Epithelial cell of prostate (primary cell): ENCODE data around the gene C12orf42.
A peak's percentile ranks its signal among the peaks of the same experiment; 100 is the strongest.

Experiments used
- DNase-seq: peaks from one replicate; pipeline ENCODE4 v3.0.0-alpha.2; 2011; ENCODE audit warnings: low read depth, low spot score
- H3K27ac ChIP-seq: fragments of 450-650 bp; 2 replicates; pipeline ENCODE4 v1.5.1; 2017; ENCODE audit warnings: mild to moderate bottlenecking

Gene C12orf42

DNA sequence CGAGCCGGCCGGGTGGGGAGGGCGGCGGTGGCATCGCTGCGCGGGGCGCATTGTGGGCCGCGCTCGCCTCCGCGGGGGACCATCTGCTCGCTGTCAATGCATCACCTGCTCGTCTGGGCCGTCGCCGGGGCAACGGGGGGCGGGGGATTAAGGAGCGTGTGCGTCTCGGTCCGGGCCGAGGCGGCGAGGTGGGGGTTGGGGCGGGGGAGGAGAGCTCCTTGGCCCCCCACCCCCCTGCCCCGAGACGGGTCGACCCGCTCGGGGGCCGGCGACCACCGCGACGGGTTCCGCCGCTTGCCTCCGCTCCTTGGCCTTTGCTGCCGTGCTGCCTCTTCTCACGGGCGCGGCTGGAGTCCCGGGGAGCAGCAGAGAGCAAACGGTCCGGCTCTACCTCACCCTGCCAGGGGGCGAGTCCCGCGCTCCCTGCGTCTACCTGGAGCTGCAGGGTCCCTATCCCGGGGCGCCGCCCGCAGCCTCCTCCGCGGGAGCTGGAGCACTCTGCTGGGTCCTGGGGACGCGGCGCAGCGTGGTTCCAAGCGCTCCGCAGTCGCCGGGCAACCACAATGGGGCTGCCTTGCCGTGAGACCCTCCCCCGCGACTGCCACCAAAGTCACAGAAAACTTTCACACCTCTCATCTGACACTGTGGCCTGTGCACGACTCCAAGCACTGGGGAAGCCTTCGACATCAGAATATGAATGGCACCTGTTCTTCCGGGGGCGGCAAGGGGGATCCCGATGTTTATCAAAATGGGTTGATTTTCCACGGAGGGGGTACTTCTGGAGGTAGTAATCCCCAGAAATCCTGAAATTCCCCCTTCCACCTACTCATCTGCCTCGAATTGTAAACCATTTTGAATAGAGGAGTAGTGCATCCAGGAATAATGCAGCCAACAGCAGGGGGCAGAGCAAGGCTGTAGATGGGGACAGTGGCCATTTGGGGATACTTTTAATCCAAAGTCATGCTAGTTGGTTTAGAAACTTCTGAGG lies at the start of gene C12orf42:
Gene C12orf42, minus strand, starts transcription at position 500 of the 988 bp plus-strand sequence. CDS start 17,542 bp downstream, outside the sequence.
- H3K27ac ChIP-seq: no peak within 1 kb of the TSS
- no peak for DNase-seq

DNA sequence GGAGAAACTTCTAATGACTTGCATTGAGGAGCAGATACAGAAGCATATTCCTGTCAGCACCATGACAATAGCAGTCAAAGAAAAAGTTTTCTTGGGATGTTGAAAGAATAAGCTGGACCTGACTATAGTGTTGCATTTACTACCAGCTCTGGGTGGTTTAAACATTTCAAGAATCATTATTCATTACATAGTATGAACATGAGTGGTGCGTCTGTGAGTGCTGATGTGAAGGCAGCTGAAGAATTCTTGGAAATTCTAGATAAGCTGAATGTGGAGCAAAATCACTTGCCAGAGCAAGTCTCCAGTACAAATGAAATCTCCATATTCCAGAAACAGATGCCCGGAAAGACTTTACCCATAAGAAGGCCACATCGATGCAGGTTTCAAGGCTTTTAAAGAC lies 46.3 kb upstream of the C12orf42 start:
- DNase-seq: no peak
- no peak overlapping the region for H3K27ac ChIP-seq

DNA sequence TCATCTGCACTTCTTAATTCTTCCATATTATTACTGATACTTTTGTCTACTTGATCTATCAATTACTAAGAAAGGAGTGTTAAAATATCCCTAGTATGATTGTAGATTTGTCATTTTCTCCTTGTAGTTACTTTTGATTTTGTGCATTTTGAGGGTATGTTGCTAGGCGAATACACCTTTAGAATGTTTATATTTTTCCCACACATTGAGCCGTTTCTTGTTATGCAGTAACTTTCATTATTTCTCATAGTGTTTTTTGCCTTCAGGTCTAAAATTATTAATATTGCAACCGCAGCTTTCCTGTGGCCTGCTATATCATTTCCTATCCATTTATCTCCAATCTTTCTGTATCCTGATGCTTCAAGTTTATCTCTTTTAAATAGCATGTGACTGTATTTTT lies 44.6 kb upstream of the C12orf42 start:
- no peak overlapping the region for H3K27ac ChIP-seq
- DNase-seq: no peak

DNA sequence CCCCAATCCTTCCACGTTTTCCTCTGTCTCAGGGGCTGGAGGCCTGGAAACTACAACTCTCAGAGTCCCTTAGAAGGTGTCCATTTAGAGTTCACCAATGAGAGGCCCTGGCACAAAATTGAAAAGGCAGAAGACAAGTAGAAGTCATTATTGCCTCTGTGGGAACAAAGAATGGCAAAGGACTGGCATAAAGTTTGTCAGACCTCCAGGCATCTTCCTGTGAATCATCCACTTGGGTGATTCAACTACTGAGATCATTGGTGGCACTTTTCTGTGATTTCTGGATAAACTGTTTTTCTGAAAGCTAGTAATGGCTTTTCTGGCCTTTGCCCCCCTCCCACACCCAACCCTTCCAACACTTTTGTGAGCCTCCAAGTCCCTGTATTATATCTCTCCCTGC lies 42.6 kb upstream of the C12orf42 start:
- no peak for DNase-seq
- peak overlapping the region; percentile 9 for H3K27ac ChIP-seq

DNA sequence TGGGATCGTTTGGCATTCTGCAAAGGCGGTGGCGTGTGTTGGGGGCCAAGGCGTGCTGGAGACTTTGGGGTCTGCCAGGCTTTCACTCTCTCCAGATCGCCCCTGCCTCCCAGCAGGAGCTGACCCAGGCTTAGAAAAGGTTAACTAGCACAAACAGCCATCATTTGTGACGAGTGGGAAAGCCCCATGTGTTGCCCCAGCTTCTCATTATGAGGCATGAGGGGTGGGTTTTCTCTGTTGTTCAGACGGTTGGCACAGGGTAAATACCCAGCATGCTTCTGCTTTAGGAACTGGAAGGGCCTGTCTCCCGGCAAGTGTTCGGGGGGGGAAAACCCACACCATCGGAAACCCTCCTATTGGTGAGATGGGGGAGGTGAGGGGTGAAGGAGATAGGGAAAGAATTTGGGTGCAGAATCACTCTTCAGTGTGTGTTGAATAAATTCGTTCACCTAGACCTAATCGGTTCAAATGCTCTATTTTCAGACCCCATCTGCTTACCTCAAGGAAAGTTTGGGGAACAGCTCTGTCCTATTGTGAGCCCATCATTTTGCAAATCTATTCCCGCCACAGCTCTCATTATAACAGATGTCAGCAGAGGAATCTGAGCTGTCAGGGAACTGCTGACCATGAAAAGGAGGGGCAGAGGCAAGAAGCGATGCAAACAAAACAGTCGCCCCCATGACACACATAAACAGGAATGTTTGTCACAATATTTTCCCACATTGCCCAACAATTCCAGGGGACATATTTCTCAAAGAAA lies 34.7 kb upstream of the C12orf42 start:
- no peak for DNase-seq
- no peak overlapping the region for H3K27ac ChIP-seq

DNA sequence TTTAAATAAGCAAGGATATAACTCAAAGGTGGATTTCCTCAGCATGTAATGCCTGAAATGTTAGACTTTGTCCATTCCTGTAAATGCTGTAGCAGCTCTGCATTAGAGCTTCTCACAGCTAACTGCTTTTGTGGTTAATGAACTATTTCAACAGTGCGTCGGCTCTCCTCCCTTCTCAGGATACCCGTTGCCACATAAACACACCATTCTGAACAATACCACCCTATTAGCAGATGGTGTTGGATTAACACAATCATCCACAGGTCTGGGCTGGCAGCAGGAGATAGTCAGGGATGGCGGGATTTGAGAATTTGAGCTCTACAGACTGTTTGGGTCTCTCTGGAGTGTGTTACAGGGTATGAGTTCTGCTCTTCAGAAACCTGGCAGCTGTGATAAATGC lies 33.5 kb upstream of the C12orf42 start:
- H3K27ac ChIP-seq: no peak overlapping the region
- DNase-seq: no peak

DNA sequence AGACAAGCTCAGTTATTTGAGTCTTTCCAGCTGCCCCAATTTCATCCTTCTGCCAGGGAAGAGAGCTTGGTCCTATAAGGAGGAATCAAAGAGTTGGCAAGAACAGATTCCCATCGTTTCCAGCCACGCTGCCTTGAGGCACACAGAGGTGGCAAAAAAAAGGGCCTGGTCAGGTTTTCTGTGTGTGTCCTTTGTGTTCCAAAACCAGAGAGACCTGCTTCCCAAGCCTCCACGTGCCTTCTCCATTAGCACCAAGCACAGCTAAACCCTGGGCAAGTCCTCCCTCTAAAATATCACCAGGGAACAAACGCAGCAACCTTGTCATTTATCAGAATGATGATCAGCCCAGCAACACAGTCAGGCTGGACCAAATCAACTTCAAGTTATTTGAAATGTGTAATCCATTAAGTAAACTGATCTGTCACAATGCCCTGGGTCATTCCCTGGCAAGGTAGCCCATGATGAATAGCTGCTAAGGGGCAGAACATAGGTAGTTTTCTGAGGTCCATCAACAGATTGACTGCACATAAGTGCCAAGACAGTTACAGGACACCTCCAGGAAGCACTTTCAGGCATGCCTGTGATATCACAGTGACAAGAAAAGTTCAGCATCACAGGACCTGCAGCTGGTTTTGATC lies 28.6 kb upstream of the C12orf42 start:
- H3K27ac ChIP-seq: peak overlapping the region; percentile 60
- DNase-seq: no peak

DNA sequence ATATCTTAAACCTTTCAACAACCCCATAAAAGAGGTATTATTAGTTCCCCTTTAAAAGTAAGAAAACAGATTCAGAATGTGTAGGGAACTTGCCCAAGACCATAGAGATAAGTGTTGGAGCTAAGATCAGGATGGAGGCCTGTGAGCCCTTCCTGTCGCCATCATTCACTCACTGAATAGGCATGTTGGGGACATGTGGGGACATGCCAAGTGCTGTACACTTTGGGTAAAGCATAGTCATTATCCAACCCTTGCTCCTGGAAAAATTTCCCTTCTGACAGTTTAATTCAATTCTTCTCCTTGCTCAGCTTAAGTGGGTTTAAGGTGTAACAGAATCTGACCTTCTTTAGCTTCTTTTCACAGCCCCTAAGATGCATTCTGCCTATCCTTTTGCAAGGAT lies 28.0 kb upstream of the C12orf42 start:
- peak; percentile 45 for DNase-seq
- peak overlapping the region; percentile 60 for H3K27ac ChIP-seq

DNA sequence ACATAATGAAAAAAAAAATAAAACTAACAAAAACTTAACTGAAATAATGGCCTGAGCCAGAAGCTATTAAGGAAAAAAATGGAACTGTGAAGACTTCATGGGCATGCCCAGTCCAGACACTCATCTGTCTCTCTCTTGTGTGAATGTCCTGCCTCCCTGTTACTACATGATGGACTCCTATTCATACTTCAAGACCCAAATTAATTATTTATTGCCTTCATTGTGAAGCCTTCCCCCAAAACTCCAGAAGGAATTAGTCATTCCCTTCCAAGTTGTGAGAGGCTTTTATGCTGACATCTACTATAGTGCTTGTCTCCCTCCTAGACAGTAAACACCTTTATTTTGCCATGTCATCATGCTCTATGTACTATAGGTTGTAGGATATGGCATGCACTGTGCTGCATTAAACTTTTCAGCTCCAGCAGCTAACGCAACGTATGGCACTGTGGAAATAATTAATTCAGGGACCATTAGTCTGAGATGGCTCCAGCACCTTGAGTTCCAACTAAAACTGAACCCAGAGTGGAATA lies 25.0 kb upstream of the C12orf42 start:
- DNase-seq: no peak
- H3K27ac ChIP-seq: no peak overlapping the region

DNA sequence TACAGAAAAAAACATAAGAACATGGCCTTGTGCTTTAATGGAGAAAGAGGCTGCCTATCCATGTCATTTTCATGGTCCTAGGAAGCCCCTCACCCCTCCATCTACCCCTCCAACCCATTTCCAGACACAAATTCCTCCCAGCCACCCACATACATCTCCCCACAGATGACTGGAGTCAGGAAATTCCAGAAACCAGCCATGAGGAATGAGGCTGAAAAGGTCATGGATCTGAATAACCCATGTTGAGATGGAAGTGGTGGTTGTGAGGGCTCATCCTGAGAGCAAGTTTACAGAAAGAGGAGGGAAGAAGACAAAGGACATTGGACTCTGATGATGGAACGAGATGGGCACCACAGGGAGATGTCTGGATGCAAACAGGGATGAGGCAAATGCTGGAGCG lies 23.9 kb upstream of the C12orf42 start:
- no peak for DNase-seq
- H3K27ac ChIP-seq: no peak overlapping the region

DNA sequence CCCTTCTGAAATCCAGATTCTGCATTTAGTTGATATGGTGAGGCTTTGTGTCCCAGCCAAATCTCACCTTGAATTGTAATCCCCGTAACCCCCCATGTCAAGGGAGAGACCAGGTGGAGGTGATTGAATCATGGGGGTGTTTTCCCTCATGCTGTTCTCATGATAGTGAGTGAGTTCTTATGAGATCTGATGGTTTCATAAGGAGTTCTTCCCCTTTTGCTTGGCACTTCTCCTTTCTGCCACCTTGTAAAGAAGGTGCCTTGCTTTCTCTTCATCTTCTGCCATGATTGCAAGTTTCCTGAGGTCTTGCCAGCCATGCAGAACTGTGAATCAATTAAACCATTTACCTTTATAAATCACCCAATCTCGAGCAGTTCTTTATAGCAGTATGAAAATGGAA lies 23.1 kb upstream of the C12orf42 start:
- H3K27ac ChIP-seq: no peak overlapping the region
- DNase-seq: no peak

DNA sequence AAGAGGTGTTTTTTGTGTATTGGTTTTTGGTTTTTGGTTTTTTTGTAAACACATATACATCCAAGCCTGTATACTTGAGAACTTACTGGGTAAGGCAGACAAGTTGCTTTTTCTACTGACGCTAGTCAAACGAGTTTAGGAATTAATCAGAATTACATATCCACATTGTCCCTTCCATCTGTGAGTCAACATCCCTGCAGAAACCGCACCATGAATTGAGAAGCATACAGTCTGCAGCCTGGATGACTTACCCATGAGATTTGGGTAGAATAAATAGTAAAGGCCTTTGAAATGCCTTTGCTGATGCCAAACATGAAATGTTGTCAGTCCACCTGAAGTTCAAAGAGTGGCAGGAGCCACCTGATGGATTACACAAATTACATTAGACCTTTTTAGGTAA lies 21.4 kb upstream of the C12orf42 start:
- no peak overlapping the region for H3K27ac ChIP-seq
- DNase-seq: no peak

DNA sequence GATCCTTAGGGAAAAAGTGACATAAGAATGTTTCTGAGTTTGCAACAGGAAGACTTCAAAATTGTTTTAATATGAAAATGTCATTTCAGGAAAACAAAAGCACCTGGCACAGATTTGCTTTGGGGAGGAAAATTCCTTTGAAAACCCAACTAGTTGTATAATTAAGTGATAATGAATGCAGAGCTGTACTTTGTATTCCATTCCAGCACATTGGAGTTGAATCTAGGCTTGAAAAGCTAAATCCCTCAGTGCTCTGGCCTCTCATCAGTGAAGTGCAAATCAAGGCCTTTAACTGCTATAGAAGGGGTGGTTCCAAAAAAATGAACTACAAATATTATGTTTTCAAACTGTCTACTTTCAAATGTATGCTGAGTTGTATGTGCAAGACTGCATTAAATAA lies 19.6 kb upstream of the C12orf42 start:
- DNase-seq: no peak
- H3K27ac ChIP-seq: no peak overlapping the region

DNA sequence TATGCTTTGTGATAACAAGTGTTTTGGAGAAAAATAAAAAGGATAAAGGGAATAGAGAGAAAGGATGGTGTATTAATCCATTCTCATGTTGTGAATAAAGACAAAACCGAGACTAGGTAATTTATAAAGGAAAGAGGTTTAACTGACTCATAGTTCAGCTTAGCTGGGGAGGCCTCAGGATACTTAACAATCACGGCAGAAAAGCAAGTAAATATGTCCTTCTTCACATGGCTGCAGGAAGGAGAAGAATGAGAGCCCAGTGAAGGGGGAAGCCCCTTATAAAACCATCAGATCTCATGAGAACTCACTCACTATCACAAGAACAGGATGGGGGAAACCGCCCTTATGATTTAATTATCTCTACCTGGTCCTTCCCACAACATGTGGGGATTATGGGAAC lies 18.1 kb upstream of the C12orf42 start:
- no peak overlapping the region for H3K27ac ChIP-seq
- DNase-seq: no peak

DNA sequence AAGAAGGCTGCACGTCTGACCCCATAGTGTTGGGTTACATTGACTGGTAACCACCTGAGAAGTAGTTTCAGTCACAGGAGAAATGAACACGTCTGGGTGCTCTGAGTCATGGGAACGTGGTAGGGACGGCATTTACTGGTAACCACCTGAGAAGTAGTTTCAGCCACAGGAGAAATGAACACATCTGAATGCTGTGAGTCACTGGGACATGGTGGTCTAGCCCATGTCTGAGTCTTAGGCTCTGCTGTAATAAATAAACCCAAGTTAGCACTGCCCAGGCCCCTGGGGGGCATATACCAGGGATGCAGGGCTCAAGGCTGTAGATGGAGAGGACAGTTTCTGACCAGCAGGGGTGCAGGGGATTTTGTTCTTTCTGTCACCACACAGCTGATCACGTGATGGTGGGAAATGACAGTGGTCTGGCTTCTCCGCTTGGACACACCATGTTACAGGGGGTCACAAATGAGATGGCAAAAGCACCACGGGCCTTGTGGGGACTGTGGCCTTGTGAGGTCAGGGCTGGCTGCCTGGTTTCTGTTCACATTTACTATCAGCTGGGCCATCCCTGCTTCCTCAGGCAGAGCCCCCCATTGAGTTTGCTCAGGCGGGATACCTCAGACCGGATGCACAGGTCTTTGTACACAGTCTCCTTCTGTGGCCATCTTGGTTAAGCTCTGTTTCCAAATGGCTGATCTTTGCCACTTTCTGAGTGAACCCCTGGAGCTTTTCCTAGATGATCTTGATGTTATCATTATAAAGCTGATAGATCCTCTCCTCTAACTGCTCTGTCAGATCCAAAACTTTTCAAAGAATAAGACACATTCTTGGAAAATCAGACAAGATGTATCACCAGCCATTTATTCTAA lies 9.8 kb upstream of the C12orf42 start:
- peak; percentile 100 for DNase-seq

DNA sequence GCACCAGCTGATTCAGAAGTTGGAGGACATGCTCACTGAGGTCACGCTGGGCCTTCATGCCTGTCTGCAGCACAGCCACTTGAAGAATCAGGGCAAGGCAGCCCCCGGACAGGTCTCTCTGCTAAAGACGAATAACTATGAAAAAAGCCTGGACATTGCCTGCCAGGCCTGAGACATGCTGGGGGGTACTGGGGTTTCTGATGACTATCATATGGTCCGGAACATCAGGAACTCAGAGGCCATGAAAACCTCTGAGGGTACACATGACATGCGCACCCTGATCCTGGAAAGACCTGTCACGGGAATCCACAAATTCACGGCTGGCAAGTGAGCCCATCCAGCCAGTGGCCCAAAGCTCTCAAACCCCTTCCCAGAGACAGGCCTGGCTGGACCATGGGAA lies 8.8 kb upstream of the C12orf42 start:
- H3K27ac ChIP-seq: peak overlapping the region; percentile 77
- DNase-seq: no peak

More for the DNA sequence above, 9.8 kb upstream of the C12orf42 start:
- H3K27ac ChIP-seq: peak overlapping the region; percentile 77

DNA sequence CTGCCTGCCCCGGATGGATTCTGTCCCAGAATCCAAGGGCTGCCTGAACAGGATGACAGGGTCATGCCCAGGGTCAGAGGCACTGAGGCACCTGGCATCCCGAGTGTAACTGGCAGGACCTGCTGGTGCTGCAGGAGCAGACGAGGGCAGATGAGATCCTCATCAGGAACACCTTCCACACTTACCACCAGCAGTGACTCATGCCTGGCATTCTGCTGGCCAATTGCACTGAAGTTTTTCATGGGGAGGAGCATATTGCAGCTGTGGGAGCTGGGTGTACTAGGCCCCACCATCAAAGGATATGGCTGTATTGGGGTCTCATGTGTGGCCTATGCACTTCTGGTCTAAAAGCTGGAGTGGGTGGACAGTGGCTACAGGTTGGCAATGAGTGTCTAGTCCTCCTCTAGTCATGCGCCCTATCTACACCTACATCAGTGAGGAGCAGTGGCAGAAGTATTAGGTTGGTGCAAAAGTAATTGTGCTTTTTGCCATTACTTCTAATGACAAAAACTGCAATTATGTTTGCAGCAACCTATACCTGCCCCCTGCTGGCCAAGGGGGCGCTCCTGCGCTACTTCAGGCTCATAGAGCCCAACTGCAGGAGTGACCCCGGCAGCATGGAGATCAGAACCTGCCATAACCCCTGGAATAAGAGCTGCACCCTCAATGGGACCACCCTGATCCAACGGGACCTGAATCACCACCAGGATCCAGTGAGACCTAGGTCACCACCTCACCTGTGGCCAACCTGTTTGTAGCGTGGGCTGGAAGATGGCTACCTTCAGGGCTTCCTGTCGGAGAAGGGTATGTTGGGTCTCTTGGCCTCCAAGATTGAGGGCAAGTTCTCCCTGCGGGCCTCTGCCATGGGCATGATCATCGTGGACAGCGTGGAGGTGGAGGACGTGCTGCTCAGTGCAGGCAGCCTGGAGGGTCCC lies 8.0 kb upstream of the C12orf42 start:
- H3K27ac ChIP-seq: no peak overlapping the region
- peak; percentile 60 for DNase-seq

DNA sequence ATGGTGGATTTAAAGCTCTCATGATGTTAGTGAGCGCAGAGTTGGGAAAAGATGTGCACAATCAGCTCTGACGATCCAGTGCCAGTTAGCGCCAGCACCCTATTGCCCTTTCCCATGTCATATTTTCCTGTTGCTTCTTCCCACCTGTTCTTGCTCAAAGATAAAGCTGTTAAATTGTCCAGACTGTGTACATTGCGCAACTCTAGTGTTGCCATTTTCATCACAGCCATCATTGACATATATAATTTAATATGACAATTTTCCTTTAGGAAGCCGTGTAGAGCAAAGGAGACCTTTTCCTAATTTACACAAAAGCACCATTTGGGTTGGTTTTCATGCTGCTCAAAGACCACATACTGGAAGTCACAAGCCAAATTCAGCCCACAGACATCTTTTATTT lies 5.7 kb upstream of the C12orf42 start:
- DNase-seq: no peak
- H3K27ac ChIP-seq: no peak overlapping the region

DNA sequence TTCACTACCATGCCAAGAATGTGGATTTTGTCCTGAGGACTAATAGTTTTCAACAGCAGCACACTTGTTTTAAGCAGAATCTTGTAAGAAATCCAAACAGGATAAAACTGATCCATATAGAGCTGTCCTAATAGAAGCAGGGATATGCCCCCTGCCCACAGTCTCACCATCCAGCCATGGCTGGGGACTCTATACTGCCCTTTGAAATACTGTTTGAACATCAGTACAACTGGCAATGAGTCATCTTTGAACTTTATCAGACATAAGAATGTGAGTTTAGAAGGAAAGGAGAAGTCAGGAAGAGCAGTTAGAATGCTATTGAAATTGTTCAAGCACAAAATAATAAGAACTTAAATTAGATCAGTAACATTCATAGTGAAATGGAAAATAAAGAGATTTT lies 3.8 kb upstream of the C12orf42 start:
- DNase-seq: no peak
- H3K27ac ChIP-seq: no peak overlapping the region
